Placental pericyte (primary cell): ENCODE measurements around the gene B4GALNT1. TPM values are rescaled to one million over a fixed set of nuclear protein-coding genes. Genes with fewer than 3 reads are reported as not detected.

Source experiments
- total RNA-seq: library from RNA; depleted of rRNA; stranded (reverse); fragments of >200 nt; gene quantifications from 2 replicates; pipeline ENCODE4 v1.2.3, GENCODE V29; 2012

Gene B4GALNT1
- total RNA-seq: 2.8 and 5.3 TPM in 2 replicates

GRCh38 chr12:57632958-57633840 is at the start of gene B4GALNT1:
B4GALNT1 (minus strand) TSS chr12:57633201; CDS start chr12:57632132, 1,069 bp downstream.

DNA sequence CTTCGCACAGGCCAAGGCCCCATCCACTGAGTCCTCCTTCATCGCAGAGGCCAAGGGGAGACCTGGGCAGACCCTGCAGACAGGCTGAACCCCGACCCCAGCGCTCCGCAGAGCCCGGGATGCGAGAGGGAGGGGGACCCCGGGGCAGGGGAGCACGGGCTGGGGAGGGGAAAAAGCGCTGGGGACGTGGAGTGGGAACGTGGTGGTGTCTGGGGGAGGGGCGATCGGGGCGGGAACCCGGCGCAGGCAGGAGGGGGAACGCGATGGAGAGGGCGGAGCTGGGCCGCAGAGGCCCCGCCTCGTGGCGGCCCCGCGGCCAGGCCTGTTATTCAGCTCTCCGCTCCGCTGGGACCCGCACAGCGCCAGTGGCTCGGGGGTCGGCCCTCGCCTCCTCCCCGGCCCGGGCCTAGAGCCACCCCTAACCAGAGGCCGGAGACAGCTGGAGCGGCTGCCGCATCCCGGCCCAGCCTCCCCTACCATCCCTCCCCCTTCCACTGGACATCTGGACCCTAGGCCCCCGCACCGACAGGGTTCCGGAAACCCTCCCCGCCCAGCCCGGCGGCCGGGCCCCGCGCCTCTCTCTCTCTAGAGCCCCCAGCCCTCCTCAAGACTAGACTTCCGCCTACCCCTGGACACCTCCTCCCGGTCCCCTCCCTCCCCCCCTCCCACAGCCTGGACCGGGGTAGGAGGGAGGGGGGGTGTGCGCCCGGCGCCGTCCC is 21.7 kb downstream of the B4GALNT1 start, which contains the start of gene ARHGEF25:
TSS of gene ARHGEF25 (plus strand) at position 328 of the 719 bp plus-strand sequence. CDS start 460 bp downstream, outside the sequence.

GRCh38 chr12:57604454-57604991 is 28.5 kb downstream of the B4GALNT1 start, which contains the start of gene DTX3:
DTX3 (plus strand) TSS chr12:57604824; CDS start chr12:57606518, 1,694 bp downstream.

GRCh38 chr12:57590864-57591781 is 41.9 kb downstream of the B4GALNT1 start, which contains the start of gene PIP4K2C:
PIP4K2C (plus strand) TSS chr12:57591192; CDS start chr12:57591290, 98 bp downstream.

Other genes starting within 250 kb of the B4GALNT1 start
- 22.9 and 24.7 TPM in 2 replicates for gene R3HDM2, start 202.2 kb downstream of the B4GALNT1 start, total RNA-seq
- gene INHBC, start 198.4 kb downstream of the B4GALNT1 start, total RNA-seq: not detected in 2 replicates
- 0.43 and 5.7 TPM in 2 replicates for gene INHBE, start 177.9 kb downstream of the B4GALNT1 start, total RNA-seq
- gene GLI1, start 173.4 kb downstream of the B4GALNT1 start, total RNA-seq: 1.1 and 1.3 TPM in 2 replicates
- gene ARHGAP9, start 153.3 kb downstream of the B4GALNT1 start, total RNA-seq: 0.14 and 0.66 TPM in 2 replicates
- gene MARS1, start 145.1 kb downstream of the B4GALNT1 start, total RNA-seq: 174 and 327 TPM in 2 replicates
- gene DDIT3, start 112.7 kb downstream of the B4GALNT1 start, total RNA-seq: 12.7 and 433 TPM in 2 replicates
- 7.0 and 12.5 TPM in 2 replicates for gene MBD6, start 110.4 kb downstream of the B4GALNT1 start, total RNA-seq
- gene DCTN2, start 86.0 kb downstream of the B4GALNT1 start, total RNA-seq: 106 and 107 TPM in 2 replicates
- gene KIF5A, start 83.2 kb downstream of the B4GALNT1 start, total RNA-seq: under 0.01 and 0.14 TPM in 2 replicates
- 30.6 and 31.4 TPM in 2 replicates for gene PIP4K2C, start 42.0 kb downstream of the B4GALNT1 start, total RNA-seq
- gene DTX3, start 28.4 kb downstream of the B4GALNT1 start, total RNA-seq: 21.2 and 22.5 TPM in 2 replicates
- gene ARHGEF25, start 21.8 kb downstream of the B4GALNT1 start, total RNA-seq: 9.0 and 9.8 TPM in 2 replicates
- gene OS9, start 60.9 kb upstream of the B4GALNT1 start, total RNA-seq: 113 and 651 TPM in 2 replicates
- gene AGAP2, start 105.5 kb upstream of the B4GALNT1 start, total RNA-seq: 0.22 and 0.29 TPM in 2 replicates
- 34.6 and 44.8 TPM in 2 replicates for gene TSPAN31, start 111.8 kb upstream of the B4GALNT1 start, total RNA-seq
- gene CDK4, start 119.1 kb upstream of the B4GALNT1 start, total RNA-seq: 301 and 304 TPM in 2 replicates
- gene MARCHF9, start 121.9 kb upstream of the B4GALNT1 start, total RNA-seq: 1.6 and 5.3 TPM in 2 replicates
- 1.1 and 2.3 TPM in 2 replicates for gene CYP27B1, start 133.9 kb upstream of the B4GALNT1 start, total RNA-seq
- 12.5 and 12.7 TPM in 2 replicates for gene METTL1, start 138.9 kb upstream of the B4GALNT1 start, total RNA-seq
- 8.9 and 9.4 TPM in 2 replicates for gene EEF1AKMT3, start 139.4 kb upstream of the B4GALNT1 start, total RNA-seq
- 18.2 and 19.5 TPM in 2 replicates for gene TSFM, start 149.6 kb upstream of the B4GALNT1 start, total RNA-seq
- 1.3 and 3.1 TPM in 2 replicates for gene AVIL, start 185.5 kb upstream of the B4GALNT1 start, total RNA-seq
- 102 and 186 TPM in 2 replicates for gene CTDSP2, start 213.5 kb upstream of the B4GALNT1 start, total RNA-seq